ENCODE measurements around the gene SEMA7A.

SEMA7A gene

DNA sequence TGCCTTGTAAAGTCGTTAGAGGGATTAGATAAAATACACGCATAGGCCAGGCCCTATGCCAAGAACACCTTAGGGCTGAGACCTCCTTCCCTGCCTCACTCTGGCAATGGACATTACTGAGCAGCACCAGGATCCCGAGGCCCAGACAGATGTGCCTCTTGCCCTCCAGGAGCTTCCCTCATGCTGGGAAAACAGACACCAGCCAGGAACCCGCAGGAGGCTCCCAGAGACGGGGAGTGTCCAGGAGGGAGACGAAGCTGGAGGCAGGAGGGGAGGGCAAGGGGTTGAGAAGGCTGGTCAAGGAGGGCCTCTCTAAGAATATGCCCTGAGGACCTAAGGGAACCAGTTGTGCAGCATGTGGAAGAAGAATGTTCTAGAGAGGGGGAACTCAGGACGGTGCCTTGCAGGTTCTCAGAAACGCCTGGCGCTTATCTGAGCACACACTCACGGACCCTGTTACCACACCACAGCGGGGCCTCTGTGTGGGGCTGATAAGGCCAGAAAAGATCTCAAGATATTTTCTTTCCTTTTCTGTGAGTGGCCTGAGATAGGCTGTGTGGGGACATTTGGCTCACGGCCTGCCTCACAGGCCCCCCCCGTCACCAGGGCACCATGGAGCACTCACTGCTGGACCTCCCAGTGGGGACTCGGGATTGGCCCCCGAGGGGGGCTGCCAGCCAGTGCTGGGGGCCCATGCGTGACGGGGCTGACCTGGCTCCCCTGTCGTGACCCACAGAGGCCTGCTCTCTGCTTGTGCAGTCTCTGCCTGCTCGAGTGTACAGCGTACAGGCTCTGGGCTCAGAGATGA is 44.3 kb downstream of the SEMA7A start:
- TF ChIP-seq EZH2phosphoT487 (IDR thresholded peaks at IDR 0.05; ENCODE audit: borderline replicate concordance, low read length) (no peak), CTCF (IDR thresholded peaks at IDR 0.05; ENCODE audit: low read depth, low read length, poor library complexity, severe bottlenecking) (no peak)
- no peak overlapping the region for H3K4me2 ChIP-seq (ENCODE audit: low read length)
- H3K27ac ChIP-seq (ENCODE audit: low read depth, low read length), result no peak overlapping the region
- H4K20me1 ChIP-seq (ENCODE audit: control insufficient read depth, insufficient read depth, low read depth, low read length), result peaks cover 20% of the 10 kb centered on the region
- H3K4me3 ChIP-seq (ENCODE audit: low read length), result no peak overlapping the region
- H3K36me3 ChIP-seq (ENCODE audit: control insufficient read depth, low read length), result no peaks in the 10 kb centered on the region
- no peaks in the 10 kb centered on the region for H3K79me2 ChIP-seq (ENCODE audit: control insufficient read depth, low read length)
- H3K9me3 ChIP-seq (ENCODE audit: control insufficient read depth, insufficient read depth, low read length), result no peaks in the 10 kb centered on the region
- no peaks in the 10 kb centered on the region for H3K9me2 ChIP-seq (replicated peaks; ENCODE audit: control insufficient read depth, low read length)
- no peaks in the 10 kb centered on the region for H3F3A ChIP-seq (ENCODE audit: control insufficient read depth, insufficient read depth)
- peaks cover 17% of the 10 kb centered on the region for H3K4me1 ChIP-seq (ENCODE audit: control insufficient read depth, low read length)
- H3K27me3 ChIP-seq (ENCODE audit: control insufficient read depth, low read length), result peaks cover 100% of the 10 kb centered on the region

DNA sequence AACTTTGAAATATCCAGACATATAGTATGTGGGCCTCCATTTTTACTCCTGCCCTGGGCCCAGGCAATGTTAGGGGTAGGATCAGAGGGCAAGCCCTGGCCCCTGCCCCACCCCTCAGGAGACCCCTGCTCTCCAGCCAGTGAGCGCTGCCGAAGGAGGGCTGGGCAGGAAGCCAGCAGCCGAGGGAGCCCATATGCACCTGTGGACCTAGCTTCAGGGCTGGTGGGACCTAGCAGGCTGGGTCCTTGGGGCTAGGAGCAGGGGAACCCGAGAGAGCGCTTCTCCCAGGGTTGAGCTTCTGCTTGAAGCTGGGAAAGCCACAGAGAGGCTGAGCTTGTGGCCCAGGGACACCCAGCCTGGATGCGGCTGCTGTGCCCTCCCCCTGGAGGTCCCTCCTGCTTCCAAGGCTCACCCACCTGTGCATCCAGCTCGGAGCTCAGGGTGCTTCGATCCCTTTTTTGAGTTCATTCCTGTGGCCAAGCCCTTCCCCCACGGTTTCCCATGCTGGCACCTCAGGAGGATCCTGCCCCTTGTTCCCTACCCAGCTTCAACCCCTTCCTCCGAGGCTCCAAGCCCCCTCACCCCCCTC is 45.3 kb downstream of the SEMA7A start:
- Histone ChIP-seq H3K4me2 (ENCODE audit: low read length) (no peak overlapping the region), H3K36me3 (ENCODE audit: control insufficient read depth, low read length) (no peaks in the 10 kb centered on the region), H3K4me1 (ENCODE audit: control insufficient read depth, low read length) (peaks cover 27% of the 10 kb centered on the region), H3K27ac (ENCODE audit: low read depth, low read length) (no peak overlapping the region), H3F3A (ENCODE audit: control insufficient read depth, insufficient read depth) (no peaks in the 10 kb centered on the region), H4K20me1 (ENCODE audit: control insufficient read depth, insufficient read depth, low read depth, low read length) (peaks cover 20% of the 10 kb centered on the region), H3K9me2 (replicated peaks; ENCODE audit: control insufficient read depth, low read length) (no peaks in the 10 kb centered on the region), H3K27me3 (ENCODE audit: control insufficient read depth, low read length) (peaks cover 100% of the 10 kb centered on the region), H3K79me2 (ENCODE audit: control insufficient read depth, low read length) (no peaks in the 10 kb centered on the region), H3K4me3 (ENCODE audit: low read length) (no peak overlapping the region), H3K9me3 (ENCODE audit: control insufficient read depth, insufficient read depth, low read length) (no peaks in the 10 kb centered on the region)
- TF ChIP-seq EZH2phosphoT487 (IDR thresholded peaks at IDR 0.05; ENCODE audit: borderline replicate concordance, low read length) (no peak), CTCF (IDR thresholded peaks at IDR 0.05; ENCODE audit: low read depth, low read length, poor library complexity, severe bottlenecking) (no peak)

GRCh38 chr15:74387621-74388362 is 46.0 kb downstream of the SEMA7A start:
- Histone ChIP-seq H3K27ac (ENCODE audit: low read depth, low read length) (no peak overlapping the region), H3F3A (ENCODE audit: control insufficient read depth, insufficient read depth) (no peaks in the 10 kb centered on the region), H3K9me2 (replicated peaks; ENCODE audit: control insufficient read depth, low read length) (no peaks in the 10 kb centered on the region), H3K27me3 (ENCODE audit: control insufficient read depth, low read length) (peaks cover 100% of the 10 kb centered on the region), H3K36me3 (ENCODE audit: control insufficient read depth, low read length) (no peaks in the 10 kb centered on the region), H3K79me2 (ENCODE audit: control insufficient read depth, low read length) (no peaks in the 10 kb centered on the region), H3K9me3 (ENCODE audit: control insufficient read depth, insufficient read depth, low read length) (no peaks in the 10 kb centered on the region), H3K4me3 (ENCODE audit: low read length) (no peak overlapping the region), H4K20me1 (ENCODE audit: control insufficient read depth, insufficient read depth, low read depth, low read length) (peaks cover 20% of the 10 kb centered on the region), H3K4me2 (ENCODE audit: low read length) (no peak overlapping the region), H3K4me1 (ENCODE audit: control insufficient read depth, low read length) (peaks cover 28% of the 10 kb centered on the region)
- TF ChIP-seq CTCF (IDR thresholded peaks at IDR 0.05; ENCODE audit: low read depth, low read length, poor library complexity, severe bottlenecking) (no peak), EZH2phosphoT487 (IDR thresholded peaks at IDR 0.05; ENCODE audit: borderline replicate concordance, low read length) (no peak)
